RWPE1 (cell line): ENCODE data around the gene NDUFC1.

Experiments used
- CTCF ChIA-PET: fragments of 350-600 bp; sonication (Branson Sonifier 250); formaldehyde crosslinking; extraction: SDS; loops from one replicate; lab custom pipeline; 2021; lab: Yijun Ruan, JAX
- POLR2A ChIA-PET: fragments of 400-600 bp; formaldehyde crosslinking; extraction: SDS; loops from one replicate; lab custom pipeline; 2020; ENCODE audit warnings: antibody characterized with exemption; ENCODE audit not compliant: low non-redundant PET; lab: Yijun Ruan, JAX
- DNase-seq: peaks from one replicate; pipeline ENCODE4 v3.0.0; 2012; ENCODE audit warnings: low spot score
- H3K27ac ChIP-seq: fragments of 450-650 bp; 2 replicates; pipeline ENCODE4 v1.5.1; 2017
- CTCF ChIP-seq: fragments of 450-650 bp; conservative IDR thresholded peaks from 2 replicates; pipeline ENCODE4 v1.5.1; 2017; ENCODE audit warnings: low read depth, mild to moderate bottlenecking

NDUFC1 gene

GRCh38 chr4:139300431-139301112, 1.7 kb downstream of the NDUFC1 start:
- ChIA-PET CTCF (interaction anchor here (0.6 to 0.9 kb wide), 2 partner anchors 12 to 30 kb away, joined by 3 read pairs; no protein-coding TSS in a partner anchor), POLR2A (interaction anchor here (0.5 to 1.3 kb wide), 3 partner anchors 82 to 123 kb away, joined by 4 to 5 read pairs (median 5); partner anchors contain the start of gene ELF2)
- peak; percentile 36 for DNase-seq
- TF ChIP-seq CTCF = no peak
- peak overlapping the region; percentile 90 for H3K27ac ChIP-seq

- DNase-seq = no peak
- TF ChIP-seq CTCF = no peak
- ChIA-PET POLR2A (no interaction called here), CTCF (interaction anchor here (0.7 kb wide), 1 partner anchor 67 kb away, joined by 3 read pairs; no protein-coding TSS in a partner anchor)
- no peak overlapping the region for H3K27ac ChIP-seq
These were observed 2.7 kb downstream of the NDUFC1 start for GRCh38 chr4:139299536-139299935.

GRCh38 chr4:139297001-139297410, 5.3 kb downstream of the NDUFC1 start:
- TF ChIP-seq CTCF = no peak
- ChIA-PET POLR2A (interaction anchor here (0.7 to 2.1 kb wide), 2 partner anchors 120 to 853 kb away, joined by 3 to 7 read pairs; partner anchors contain the start of gene ELF2), CTCF (interaction anchor here (0.7 kb wide), 1 partner anchor 126 kb away, joined by 3 read pairs; no protein-coding TSS in a partner anchor)
- H3K27ac ChIP-seq = no peak overlapping the region
- DNase-seq = peak; percentile 65

GRCh38 chr4:139295942-139296299, 6.4 kb downstream of the NDUFC1 start:
- peak; percentile 40 for TF ChIP-seq CTCF
- ChIA-PET CTCF (interaction anchor here (0.6 to 1.1 kb wide), 4 partner anchors 11 to 197 kb away, joined by 4 to 6 read pairs (median 4); no protein-coding TSS in a partner anchor), POLR2A (no interaction called here)
- no peak for DNase-seq
- peak overlapping the region; percentile 86 for H3K27ac ChIP-seq

GRCh38 chr4:139295206-139295941, 6.9 kb downstream of the NDUFC1 start:
- ChIA-PET POLR2A (no interaction called here), CTCF (interaction anchor here (0.6 to 1.1 kb wide), 4 partner anchors 12 to 197 kb away, joined by 4 to 6 read pairs (median 4); no protein-coding TSS in a partner anchor)
- peak; percentile 92 for TF ChIP-seq CTCF
- H3K27ac ChIP-seq = peak overlapping the region; percentile 86
- DNase-seq = peak; percentile 79

GRCh38 chr4:139286186-139286698, 16.0 kb downstream of the NDUFC1 start:
- ChIA-PET CTCF (interaction anchor here (0.8 kb wide), 1 partner anchor 93 kb away, joined by 3 read pairs; no protein-coding TSS in a partner anchor), POLR2A (no interaction called here)
- no peak overlapping the region for H3K27ac ChIP-seq
- DNase-seq = no peak
- no peak for TF ChIP-seq CTCF
